HG03025 (cell line): Measurements from ENCODE around the gene RGL3.
"Not testable (repeated sequence)": the region's sequence is repeated elsewhere in the genome, so short reads cannot be mapped to it uniquely, and the experiment has no call there.

Experiments
- ATAC-seq: cut with Tn5 transposase; IDR thresholded peaks from one replicate; pipeline ENCODE4 v1.9.1; 2021; ENCODE audit warnings: mild to moderate bottlenecking, moderate library complexity; ENCODE audit not compliant: unreplicated experiment, low FRiP score

Gene RGL3

GRCh38 chr19:11421371-11422098, 2.4 kb upstream of the RGL3 start:
- ATAC-seq, result no peak

GRCh38 chr19:11420429-11421370, 1.6 kb upstream of the RGL3 start:
- no peak for ATAC-seq

GRCh38 chr19:11418094-11418548, 993 bp downstream of the RGL3 start:
- no peak for ATAC-seq

- no peak for ATAC-seq
These were observed 2.6 kb downstream of the RGL3 start for GRCh38 chr19:11416346-11417052.

GRCh38 chr19:11414544-11414943, 4.6 kb downstream of the RGL3 start:
- ATAC-seq, result no peak

- ATAC-seq, result no peak
These were observed 8.4 kb downstream of the RGL3 start for GRCh38 chr19:11410682-11411081.

GRCh38 chr19:11408591-11408990, 10.5 kb downstream of the RGL3 start:
- no peak for ATAC-seq

GRCh38 chr19:11406703-11407236, 12.3 kb downstream of the RGL3 start:
- ATAC-seq, result not testable (repeated sequence)

- ATAC-seq, result no peak
These were observed 13.1 kb downstream of the RGL3 start for GRCh38 chr19:11405846-11406643.

GRCh38 chr19:11404588-11405222, 14.4 kb downstream of the RGL3 start:
- no peak for ATAC-seq

- no peak for ATAC-seq
These were observed 17.1 kb downstream of the RGL3 start for GRCh38 chr19:11401808-11402543.

- ATAC-seq, result no peak
These were observed 18.3 kb downstream of the RGL3 start for GRCh38 chr19:11400798-11401197.

- no peak for ATAC-seq
These were observed 19.4 kb downstream of the RGL3 start for GRCh38 chr19:11399667-11400066.

GRCh38 chr19:11397089-11397610, 22.0 kb downstream of the RGL3 start:
- no peak for ATAC-seq

GRCh38 chr19:11390933-11391680, 28.0 kb downstream of the RGL3 start:
- no peak for ATAC-seq

GRCh38 chr19:11390359-11390758, 28.8 kb downstream of the RGL3 start:
- ATAC-seq, result no peak

- no peak for ATAC-seq
These were observed 31.7 kb downstream of the RGL3 start for GRCh38 chr19:11387162-11388034.
